HEK293 (cell line): Measurements from ENCODE around the gene NDUFC2.

Experiments
- CTCF ChIP-seq: fragments of 450-650 bp; formaldehyde crosslinking; IDR thresholded peaks from 2 replicates; pipeline ENCODE4 v1.5.1; 2016; ENCODE audit warnings: missing biosample characterization, missing genetic modification characterization
- PATZ1 ChIP-seq: fragments of 450-650 bp; formaldehyde crosslinking; IDR thresholded peaks from 2 replicates; pipeline ENCODE4 v1.5.1; 2016; ENCODE audit warnings: missing biosample characterization, missing genetic modification characterization
- SP3 ChIP-seq: fragments of 450-650 bp; formaldehyde crosslinking; IDR thresholded peaks from 2 replicates; pipeline ENCODE4 v1.5.1; 2016; ENCODE audit warnings: missing biosample characterization, missing genetic modification characterization
- ZEB2 ChIP-seq: fragments of 450-650 bp; formaldehyde crosslinking; IDR thresholded peaks from 2 replicates; pipeline ENCODE4 v1.5.1; 2016; ENCODE audit warnings: missing biosample characterization, missing genetic modification characterization
- ZNF184 ChIP-seq: fragments of 450-650 bp; IDR thresholded peaks from 2 replicates; pipeline ENCODE4 v1.5.1; 2018; ENCODE audit warnings: missing biosample characterization, mild to moderate bottlenecking, missing genetic modification characterization
- ZNF530 ChIP-seq: fragments of 450-650 bp; formaldehyde crosslinking; IDR thresholded peaks from 2 replicates; pipeline ENCODE4 v1.5.1; 2016; ENCODE audit warnings: low read depth, missing biosample characterization, missing genetic modification characterization
- ZNF792 ChIP-seq: fragments of 450-650 bp; formaldehyde crosslinking; IDR thresholded peaks from 2 replicates; pipeline ENCODE4 v1.5.1; 2016; ENCODE audit warnings: missing biosample characterization, missing genetic modification characterization
- ZNF843 ChIP-seq: fragments of 450-650 bp; formaldehyde crosslinking; IDR thresholded peaks from 2 replicates; pipeline ENCODE4 v1.5.1; 2016; ENCODE audit warnings: missing biosample characterization, missing genetic modification characterization

- TF ChIP-seq ZNF184 (tag by site-specific recombination) (no peak), ZNF843 (tag by site-specific recombination) (no peak), CTCF (tag by site-specific recombination) (no peak), ZEB2 (tag by site-specific recombination) (no peak), PATZ1 (tag by site-specific recombination) (no peak), SP3 (no peak), ZNF530 (no peak), ZNF792 (tag by site-specific recombination) (no peak)
Measured at GRCh38 chr11:78100261-78100660, 20.6 kb upstream of the NDUFC2 start.
